Activated naive CD4-positive, alpha-beta T cell treated with anti-CD3 and anti-CD28 coated beads, Interleukin-2, amount 10 ng/mL, durations not matched to agents 7 days and 5 days (primary cell): ENCODE results near the gene ERCC4.

Source experiments
- CTCF ChIA-PET: fragments of 350-600 bp; sonication (Branson Sonifier 250); formaldehyde crosslinking; loops from one replicate; lab custom pipeline; 2021; ENCODE audit warnings: antibody characterized with exemption; lab: Charles Lee
- DNase-seq: peaks from one replicate; pipeline ENCODE4 v3.0.0-alpha.2; 2020
- H3K27ac Mint-ChIP-seq: one replicate; pipeline ENCODE4 v1.8.0; 2021; ENCODE audit warnings: mild to moderate bottlenecking, moderate library complexity, mixed read lengths
- H3K27me3 Mint-ChIP-seq: one replicate; pipeline ENCODE4 v1.8.0; 2021; ENCODE audit warnings: mild to moderate bottlenecking, mixed read lengths
- H3K36me3 Mint-ChIP-seq: one replicate; pipeline ENCODE4 v1.8.0; 2021; ENCODE audit warnings: mixed read lengths
- H3K4me1 Mint-ChIP-seq: one replicate; pipeline ENCODE4 v1.8.0; 2021; ENCODE audit warnings: mixed read lengths
- H3K4me3 Mint-ChIP-seq: one replicate; pipeline ENCODE4 v1.8.0; 2021; ENCODE audit warnings: mild to moderate bottlenecking, moderate library complexity, mixed read lengths
- H3K9me3 Mint-ChIP-seq: one replicate; pipeline ENCODE4 v1.8.0; 2021; ENCODE audit warnings: mixed read lengths

ERCC4 gene

DNA sequence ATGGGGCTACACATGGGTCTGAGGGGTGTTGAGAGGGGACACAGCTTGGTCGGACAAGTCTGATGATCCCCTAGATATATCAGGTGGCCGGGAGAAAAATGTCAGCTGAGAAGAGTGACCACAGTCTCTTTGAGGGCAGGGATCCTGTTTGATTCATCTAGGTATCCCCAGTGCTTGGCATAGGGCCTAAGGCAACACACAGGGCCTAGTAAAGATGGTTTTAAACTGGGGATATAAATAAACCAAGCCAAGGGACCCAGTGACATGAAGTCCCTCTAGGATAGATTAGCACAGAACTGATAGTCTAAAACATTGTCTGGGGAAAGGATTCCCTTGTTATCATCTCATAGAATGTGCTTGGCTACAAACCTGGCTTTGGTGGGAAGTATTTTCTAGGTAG is 1.4 kb downstream of the ERCC4 start:
- Mint-ChIP-seq H3K27me3 (peaks cover 7% of the 10 kb centered on the region), H3K4me3 (peak overlapping the region; percentile 91), H3K36me3 (peaks cover 5% of the 10 kb centered on the region), H3K9me3 (no peaks in the 10 kb centered on the region), H3K27ac (peak overlapping the region; percentile 89), H3K4me1 (peaks cover 24% of the 10 kb centered on the region)
- DNase-seq, result no peak
- CTCF ChIA-PET, result no interaction called here

DNA sequence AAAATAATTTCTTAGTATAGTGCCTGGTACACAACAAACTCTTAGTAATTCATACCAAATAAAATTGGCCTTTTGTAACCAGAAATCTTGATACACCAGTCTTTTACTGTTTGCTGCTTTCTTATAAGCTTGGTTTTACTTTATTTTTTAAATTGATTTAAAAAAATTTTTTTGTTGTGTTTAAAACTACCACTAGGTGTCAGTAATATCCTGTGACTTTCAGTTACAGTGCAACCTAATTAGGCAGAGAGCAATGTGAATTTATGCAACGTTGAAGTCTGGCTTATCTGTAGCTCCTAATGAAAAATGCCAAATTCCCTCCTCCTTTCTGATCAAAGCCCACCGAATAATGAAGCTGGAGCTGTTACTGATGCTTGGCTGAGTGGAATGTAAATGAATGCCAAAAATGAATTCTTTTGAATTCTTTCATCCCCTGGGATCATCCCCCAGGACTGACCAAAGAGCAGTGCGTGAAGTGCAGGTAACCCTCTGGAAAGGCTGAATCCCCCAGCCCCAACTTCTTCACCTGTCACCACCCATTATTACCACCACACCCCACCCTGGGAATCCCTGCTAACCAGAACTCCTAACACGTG is 3.8 kb downstream of the ERCC4 start:
- Mint-ChIP-seq H3K36me3 (peaks cover 9% of the 10 kb centered on the region), H3K4me1 (peaks cover 24% of the 10 kb centered on the region), H3K27ac (no peak overlapping the region), H3K4me3 (no peak overlapping the region), H3K27me3 (no peaks in the 10 kb centered on the region), H3K9me3 (no peaks in the 10 kb centered on the region)
- CTCF ChIA-PET, result interaction anchor here (0.9 to 2.8 kb wide), 14 partner anchors 10 to 605 kb away, joined by 3 to 17 read pairs (median 5); no protein-coding TSS in a partner anchor
- no peak for DNase-seq

DNA sequence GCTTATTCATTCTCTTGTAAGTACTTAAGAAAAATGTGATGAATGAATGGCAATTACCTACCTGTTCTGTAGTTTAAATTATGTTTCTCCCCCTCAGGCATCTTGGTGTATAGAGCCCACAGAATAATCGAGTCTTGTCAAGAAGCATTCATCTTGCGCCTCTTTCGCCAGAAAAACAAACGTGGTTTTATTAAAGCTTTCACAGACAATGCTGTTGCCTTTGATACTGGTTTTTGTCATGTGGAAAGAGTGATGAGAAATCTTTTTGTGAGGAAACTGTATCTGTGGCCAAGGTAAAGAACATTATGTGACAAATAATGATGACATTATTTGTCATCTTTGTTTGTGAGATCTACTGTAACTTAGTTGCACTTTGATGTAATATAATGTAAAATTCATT is 6.5 kb downstream of the ERCC4 start:
- no peaks in the 10 kb centered on the region for H3K27me3 Mint-ChIP-seq
- no peak overlapping the region for H3K4me3 Mint-ChIP-seq
- H3K36me3 Mint-ChIP-seq, result peaks cover 10% of the 10 kb centered on the region
- no peak overlapping the region for H3K27ac Mint-ChIP-seq
- no peaks in the 10 kb centered on the region for H3K9me3 Mint-ChIP-seq
- peaks cover 5% of the 10 kb centered on the region for H3K4me1 Mint-ChIP-seq
- no peak for DNase-seq
- CTCF ChIA-PET, result no interaction called here

DNA sequence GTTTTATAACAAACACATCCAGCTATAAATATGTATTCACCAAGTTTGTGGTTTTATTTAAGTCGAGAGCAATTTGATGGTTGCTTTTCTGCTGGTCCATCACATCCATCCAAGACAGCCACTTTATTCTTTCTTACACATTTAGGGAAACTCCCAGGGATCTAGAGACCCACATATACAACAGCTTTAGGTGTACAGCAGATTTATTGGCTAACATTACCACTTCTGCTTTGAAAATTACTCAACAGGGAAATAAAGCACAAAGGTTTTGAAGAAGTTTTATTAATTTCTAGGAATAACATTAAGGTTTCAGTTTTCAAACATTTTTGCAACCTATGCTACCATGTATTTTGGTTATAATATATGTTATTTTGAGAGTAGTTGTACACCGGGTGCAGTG is 6.9 kb downstream of the ERCC4 start:
- H3K36me3 Mint-ChIP-seq, result peaks cover 10% of the 10 kb centered on the region
- no peaks in the 10 kb centered on the region for H3K27me3 Mint-ChIP-seq
- no peak overlapping the region for H3K4me3 Mint-ChIP-seq
- H3K4me1 Mint-ChIP-seq, result peaks cover 7% of the 10 kb centered on the region
- DNase-seq, result no peak
- no peak overlapping the region for H3K27ac Mint-ChIP-seq
- CTCF ChIA-PET, result no interaction called here
- H3K9me3 Mint-ChIP-seq, result no peaks in the 10 kb centered on the region

DNA sequence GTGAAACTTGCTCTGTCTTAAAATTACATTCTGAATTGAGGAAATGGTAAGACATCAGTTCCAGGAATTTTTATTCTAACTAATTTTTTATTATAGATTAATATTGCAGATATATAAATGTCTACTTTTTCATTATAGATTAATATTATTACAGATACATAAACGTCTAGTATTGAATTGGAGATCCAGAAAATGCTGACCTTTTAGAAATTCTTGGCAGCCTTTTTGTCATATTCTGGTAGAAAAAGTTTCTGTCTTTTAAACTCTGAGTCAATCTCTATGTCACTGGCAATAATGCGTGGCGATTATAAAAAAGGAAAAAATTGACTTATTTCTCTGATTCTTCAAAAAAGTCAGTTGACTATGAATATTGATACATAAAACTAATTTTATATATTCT is 8.7 kb downstream of the ERCC4 start:
- H3K36me3 Mint-ChIP-seq, result peaks cover 9% of the 10 kb centered on the region
- CTCF ChIA-PET, result no interaction called here

DNA sequence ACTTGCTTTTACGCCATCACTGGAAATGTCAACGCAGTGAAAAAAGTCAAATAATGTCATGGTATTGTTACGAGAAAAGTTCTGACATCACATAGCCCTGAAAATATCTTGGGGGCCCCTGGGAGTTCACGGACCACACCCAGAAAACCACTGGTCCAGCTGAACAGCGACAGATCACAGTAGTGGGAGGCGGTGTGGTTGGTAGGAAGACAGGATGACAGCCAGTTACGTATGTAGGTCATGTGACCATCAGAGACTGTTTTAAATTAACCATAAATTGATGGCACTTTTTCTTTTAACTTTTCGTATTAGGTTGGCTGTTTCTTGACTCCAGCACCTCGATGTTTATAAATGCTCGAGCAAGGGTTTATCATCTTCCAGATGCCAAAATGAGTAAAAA is 11.9 kb downstream of the ERCC4 start:
- Mint-ChIP-seq H3K4me3 (no peak overlapping the region), H3K36me3 (peaks cover 25% of the 10 kb centered on the region), H3K4me1 (peaks cover 8% of the 10 kb centered on the region), H3K27me3 (no peaks in the 10 kb centered on the region), H3K27ac (no peak overlapping the region), H3K9me3 (no peaks in the 10 kb centered on the region)
- CTCF ChIA-PET, result no interaction called here
- DNase-seq, result no peak

More for the DNA sequence above, 8.7 kb downstream of the ERCC4 start:
- Mint-ChIP-seq H3K4me3 (no peak overlapping the region), H3K27me3 (no peaks in the 10 kb centered on the region), H3K9me3 (no peaks in the 10 kb centered on the region), H3K4me1 (peaks cover 10% of the 10 kb centered on the region), H3K27ac (no peak overlapping the region)
- no peak for DNase-seq

DNA sequence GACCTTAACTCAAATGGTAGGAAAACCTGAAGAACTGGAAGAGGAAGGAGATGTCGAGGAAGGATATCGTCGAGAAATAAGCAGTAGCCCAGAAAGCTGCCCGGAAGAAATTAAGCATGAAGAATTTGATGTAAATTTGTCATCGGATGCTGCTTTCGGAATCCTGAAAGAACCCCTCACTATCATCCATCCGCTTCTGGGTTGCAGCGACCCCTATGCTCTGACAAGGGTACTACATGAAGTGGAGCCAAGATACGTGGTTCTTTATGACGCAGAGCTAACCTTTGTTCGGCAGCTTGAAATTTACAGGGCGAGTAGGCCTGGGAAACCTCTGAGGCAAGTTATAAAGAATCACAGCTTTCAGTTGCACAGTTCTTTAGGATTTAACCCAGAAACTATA is 15.5 kb downstream of the ERCC4 start:
- H3K9me3 Mint-ChIP-seq, result no peaks in the 10 kb centered on the region
- peaks cover 34% of the 10 kb centered on the region for H3K36me3 Mint-ChIP-seq
- CTCF ChIA-PET, result interaction anchor here (0.6 to 2.6 kb wide), 4 partner anchors 12 to 350 kb away, joined by 3 to 14 read pairs (median 4); partner anchors contain the start of gene ERCC4
- DNase-seq, result no peak
- H3K27me3 Mint-ChIP-seq, result no peaks in the 10 kb centered on the region
- H3K4me3 Mint-ChIP-seq, result no peak overlapping the region
- H3K4me1 Mint-ChIP-seq, result peaks cover 8% of the 10 kb centered on the region
- no peak overlapping the region for H3K27ac Mint-ChIP-seq

DNA sequence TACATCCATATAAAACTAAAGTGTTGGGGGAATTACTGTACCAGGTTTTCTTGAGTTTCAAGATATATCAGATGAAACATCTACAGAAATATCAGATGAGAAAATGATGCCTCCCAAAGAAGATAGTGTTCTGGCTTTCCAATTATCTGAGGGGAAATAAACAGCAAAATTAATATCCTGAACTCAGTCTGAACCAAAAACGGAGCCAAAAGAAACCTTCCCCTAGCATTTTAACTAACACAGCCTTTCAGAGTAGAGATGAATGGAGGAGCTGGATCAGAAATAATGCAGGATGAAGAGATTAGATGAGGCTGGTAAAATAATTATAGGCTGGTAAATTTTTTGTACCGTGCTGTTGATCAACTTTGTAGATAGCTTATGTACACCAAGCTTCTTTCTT is 16.2 kb downstream of the ERCC4 start:
- Mint-ChIP-seq H3K27me3 (no peaks in the 10 kb centered on the region), H3K27ac (no peak overlapping the region), H3K36me3 (peaks cover 33% of the 10 kb centered on the region), H3K4me1 (peaks cover 6% of the 10 kb centered on the region), H3K4me3 (no peak overlapping the region), H3K9me3 (no peaks in the 10 kb centered on the region)
- no peak for DNase-seq
- CTCF ChIA-PET, result interaction anchor here (0.7 to 2.6 kb wide), 4 partner anchors 12 to 349 kb away, joined by 3 to 14 read pairs (median 4); partner anchors contain the start of gene ERCC4

DNA sequence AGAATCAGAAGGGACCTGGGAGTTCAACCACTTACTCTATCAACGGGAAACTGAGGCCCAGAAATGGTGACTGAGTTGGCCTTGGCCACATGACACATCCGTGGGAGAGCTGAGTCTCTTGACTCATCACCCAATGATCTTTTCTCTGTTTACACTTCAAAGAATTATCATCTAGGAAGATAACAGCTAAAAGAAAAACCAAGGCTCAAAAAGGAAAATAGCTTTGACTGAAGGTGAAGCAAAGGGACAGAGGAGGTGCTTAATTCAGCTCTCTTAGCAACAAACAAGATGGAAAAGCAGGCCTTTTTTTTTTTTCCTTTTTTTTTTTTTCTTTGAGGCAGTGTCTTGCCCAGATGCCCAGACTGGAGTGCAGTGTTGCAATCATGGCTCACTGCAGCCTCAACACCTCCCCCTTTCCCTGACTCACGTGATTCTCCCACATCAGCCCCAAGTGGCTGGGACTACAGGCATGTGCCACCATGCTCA is 16.7 kb downstream of the ERCC4 start:
- Mint-ChIP-seq H3K36me3 (peaks cover 33% of the 10 kb centered on the region), H3K4me1 (peaks cover 6% of the 10 kb centered on the region), H3K4me3 (no peak overlapping the region), H3K27ac (no peak overlapping the region), H3K9me3 (no peaks in the 10 kb centered on the region), H3K27me3 (no peaks in the 10 kb centered on the region)
- CTCF ChIA-PET, result interaction anchor here (0.7 to 2.6 kb wide), 2 partner anchors 13 to 119 kb away, joined by 3 to 14 read pairs; no protein-coding TSS in a partner anchor
- DNase-seq, result no peak

DNA sequence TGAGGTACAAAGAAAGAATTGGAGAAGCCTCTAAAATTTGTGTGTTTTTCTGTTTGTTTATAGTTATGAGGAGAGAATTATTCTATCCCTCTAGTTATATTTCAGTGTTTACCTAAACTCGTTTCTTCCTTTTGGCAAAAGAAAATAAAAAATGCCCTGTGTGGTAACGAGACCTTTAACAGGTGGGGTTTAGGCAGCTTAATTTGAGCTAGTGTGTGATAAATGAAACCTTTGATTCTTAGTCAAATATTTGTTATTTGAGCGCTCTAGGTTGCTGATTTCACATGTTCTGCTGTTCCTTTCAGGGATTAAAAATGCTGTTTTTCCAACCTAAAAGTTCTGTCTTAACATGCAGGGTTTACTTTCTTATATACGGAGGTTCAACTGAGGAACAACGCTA is 17.5 kb downstream of the ERCC4 start:
- Mint-ChIP-seq H3K4me1 (peaks cover 2% of the 10 kb centered on the region), H3K36me3 (peaks cover 33% of the 10 kb centered on the region), H3K27me3 (no peaks in the 10 kb centered on the region), H3K27ac (no peak overlapping the region), H3K4me3 (no peak overlapping the region), H3K9me3 (no peaks in the 10 kb centered on the region)
- DNase-seq, result no peak
- CTCF ChIA-PET, result interaction anchor here (2.6 kb wide), 1 partner anchor 14 kb away, joined by 14 read pairs; no protein-coding TSS in a partner anchor

DNA sequence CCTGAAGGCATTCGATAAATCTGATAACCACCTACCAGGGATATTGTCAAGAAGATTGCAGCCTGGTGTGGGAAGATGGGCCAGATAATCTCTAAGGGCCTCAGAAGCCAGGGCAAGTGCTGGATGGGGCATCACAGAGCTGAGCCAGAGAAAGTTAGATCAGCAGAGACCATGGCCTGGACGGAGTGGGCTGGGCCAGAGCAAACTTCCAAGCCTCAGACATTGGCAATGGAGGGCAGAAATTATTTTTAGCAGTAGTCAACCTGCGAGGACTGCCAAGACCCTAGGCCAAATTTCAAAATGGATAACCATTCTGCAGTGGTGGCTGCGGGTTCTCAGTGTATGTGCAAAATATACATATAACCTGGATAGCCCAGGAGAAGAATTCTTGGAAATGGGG is 18.5 kb downstream of the ERCC4 start:
- Mint-ChIP-seq H3K4me3 (no peak overlapping the region), H3K36me3 (peaks cover 33% of the 10 kb centered on the region), H3K4me1 (peaks cover 2% of the 10 kb centered on the region), H3K9me3 (no peaks in the 10 kb centered on the region), H3K27ac (no peak overlapping the region), H3K27me3 (no peaks in the 10 kb centered on the region)
- no peak for DNase-seq
- CTCF ChIA-PET, result no interaction called here

DNA sequence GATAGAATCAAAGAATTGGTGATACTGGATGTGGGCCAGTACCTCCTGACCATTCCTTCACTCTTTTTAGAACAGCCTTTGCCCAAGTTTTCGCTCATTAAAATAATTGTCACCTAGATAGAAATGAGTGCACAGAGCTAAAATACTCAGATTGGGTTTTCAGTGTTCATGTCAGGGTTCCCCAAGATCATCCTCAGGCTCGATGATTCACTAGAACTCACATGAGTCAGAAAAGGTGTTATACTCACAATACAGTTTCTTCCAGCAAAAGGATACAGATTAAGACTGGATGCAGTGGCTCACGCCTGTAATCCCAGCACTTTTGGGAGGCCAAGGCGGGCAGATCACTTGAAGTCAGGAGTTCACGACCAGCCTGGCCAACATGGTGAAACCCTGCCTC is 19.9 kb downstream of the ERCC4 start:
- Mint-ChIP-seq H3K27me3 (no peaks in the 10 kb centered on the region), H3K4me3 (no peak overlapping the region), H3K27ac (no peak overlapping the region), H3K4me1 (peaks cover 2% of the 10 kb centered on the region), H3K36me3 (peaks cover 31% of the 10 kb centered on the region), H3K9me3 (no peaks in the 10 kb centered on the region)
- CTCF ChIA-PET, result no interaction called here
- no peak for DNase-seq

DNA sequence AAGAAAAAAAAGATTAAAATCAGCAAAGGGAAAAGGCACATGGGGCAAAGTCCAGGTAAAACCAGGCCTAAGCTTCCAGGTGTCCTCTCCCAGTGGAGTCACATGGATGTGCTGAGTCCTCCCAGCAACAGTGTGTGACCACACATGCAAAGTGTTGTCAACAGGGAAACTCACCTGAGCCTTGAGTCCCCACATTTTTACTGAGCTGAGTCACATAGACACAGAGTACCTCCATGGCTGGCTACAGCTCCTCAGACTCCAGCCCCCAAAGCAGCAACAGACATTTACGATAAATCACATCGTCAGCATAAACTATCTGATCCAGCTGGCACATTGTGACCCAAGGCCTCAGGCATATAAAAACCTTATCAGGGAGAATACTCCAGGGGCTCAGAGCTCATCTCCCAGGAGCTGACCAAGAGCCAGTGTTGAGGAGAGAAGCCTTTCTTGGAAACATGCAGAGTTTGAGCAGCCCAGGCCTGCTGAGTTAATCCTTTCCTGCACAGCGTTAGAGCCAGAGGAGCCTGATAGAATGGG is 20.5 kb downstream of the ERCC4 start:
- H3K9me3 Mint-ChIP-seq, result no peaks in the 10 kb centered on the region
- H3K4me1 Mint-ChIP-seq, result peaks cover 2% of the 10 kb centered on the region
- H3K36me3 Mint-ChIP-seq, result peaks cover 28% of the 10 kb centered on the region
- H3K27me3 Mint-ChIP-seq, result no peaks in the 10 kb centered on the region
- CTCF ChIA-PET, result no interaction called here
- no peak for DNase-seq
- H3K4me3 Mint-ChIP-seq, result no peak overlapping the region
- no peak overlapping the region for H3K27ac Mint-ChIP-seq

DNA sequence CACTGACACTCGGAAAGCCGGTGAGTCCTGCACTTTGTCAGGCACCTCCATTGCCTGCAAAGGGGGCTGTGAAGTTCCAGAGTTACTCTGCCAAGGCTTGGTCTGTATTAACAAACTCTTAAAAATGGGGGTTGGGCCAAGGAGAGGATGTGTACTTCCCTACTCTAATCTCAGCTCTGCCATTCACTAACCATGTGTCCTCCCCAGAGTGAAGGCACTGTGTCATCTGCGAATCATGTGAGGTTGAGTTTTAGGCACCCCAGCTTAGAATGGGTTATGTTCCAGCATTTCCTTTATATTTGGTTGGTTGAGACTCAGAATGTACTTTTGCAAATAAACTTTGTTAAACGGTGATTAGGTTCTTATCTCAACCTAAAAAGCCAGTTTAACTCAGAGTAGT is 24.9 kb downstream of the ERCC4 start:
- no peak overlapping the region for H3K4me3 Mint-ChIP-seq
- no peaks in the 10 kb centered on the region for H3K4me1 Mint-ChIP-seq
- peaks cover 17% of the 10 kb centered on the region for H3K36me3 Mint-ChIP-seq
- no peak for DNase-seq
- CTCF ChIA-PET, result no interaction called here
- no peaks in the 10 kb centered on the region for H3K9me3 Mint-ChIP-seq
- no peaks in the 10 kb centered on the region for H3K27me3 Mint-ChIP-seq
- H3K27ac Mint-ChIP-seq, result no peak overlapping the region
